ENCODE results near the gene DCLK1.

- no peak for TF ChIP-seq CTCF (IDR thresholded peaks at IDR 0.05)
- no peak for TF ChIP-seq POLR2A (IDR thresholded peaks at IDR 0.05)
Observed at GRCh38 chr13:35930665-35931631, 200.2 kb downstream of the DCLK1 start.

Data from vagina (tissue), 2 donors.